Hematopoietic multipotent progenitor cell (in vitro differentiated cells): ENCODE data around the gene ADCY3. TPM values are rescaled to one million over a fixed set of nuclear protein-coding genes. Genes with fewer than 3 reads are reported as not detected.
A peak's percentile ranks its signal among the peaks of the same experiment; 100 is the strongest.

Experiments
- DNase-seq, 3 donors: peaks; one replicate each; pipeline ENCODE4 v3.0.0-alpha.2; 2011 to 2015; ENCODE audit warnings: low read depth in 2 of 3, low spot score in 2 of 3
- total RNA-seq: library from RNA; depleted of rRNA; stranded (reverse); fragments of >200 nt; gene quantifications from one replicate; pipeline ENCODE4 v1.2.3, GENCODE V29; 2012

The ADCY3 gene
- total RNA-seq, 1 donor = 74.9 TPM

DNA sequence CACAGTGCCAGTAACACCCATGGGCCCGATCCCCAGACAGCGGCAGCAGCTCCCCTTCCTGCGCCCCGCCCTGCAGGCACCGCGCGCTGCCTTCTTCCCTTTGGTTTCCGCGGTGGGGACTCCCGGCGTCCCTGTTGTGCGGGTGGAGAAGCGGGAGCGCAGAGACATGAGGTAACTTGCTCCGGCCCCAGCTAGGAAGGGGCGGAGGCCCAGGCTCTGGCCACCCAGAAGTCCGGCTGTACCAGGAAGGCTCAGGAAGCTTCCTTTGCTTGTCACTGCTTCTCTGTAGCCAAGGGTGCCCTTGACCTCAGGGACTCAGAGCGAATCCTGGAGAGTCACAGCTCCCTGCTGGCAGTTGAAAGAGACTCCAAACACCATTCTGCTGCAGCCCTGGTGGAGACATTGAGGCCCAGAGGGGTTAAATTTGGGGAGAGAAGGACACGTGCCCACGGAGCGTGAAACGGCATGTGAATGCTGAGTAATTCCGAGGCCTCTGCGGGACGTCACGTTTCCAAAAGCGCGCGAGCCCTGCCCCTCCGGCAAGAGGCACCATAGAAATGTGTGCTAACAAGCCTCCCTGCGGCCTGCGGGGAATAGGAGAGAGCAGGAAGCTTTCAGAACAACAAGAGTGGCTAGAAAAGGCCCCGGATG lies 6.7 kb upstream of the ADCY3 start:
- peak in 2 of 3 donors; percentile 39 to 60 for DNase-seq

DNA sequence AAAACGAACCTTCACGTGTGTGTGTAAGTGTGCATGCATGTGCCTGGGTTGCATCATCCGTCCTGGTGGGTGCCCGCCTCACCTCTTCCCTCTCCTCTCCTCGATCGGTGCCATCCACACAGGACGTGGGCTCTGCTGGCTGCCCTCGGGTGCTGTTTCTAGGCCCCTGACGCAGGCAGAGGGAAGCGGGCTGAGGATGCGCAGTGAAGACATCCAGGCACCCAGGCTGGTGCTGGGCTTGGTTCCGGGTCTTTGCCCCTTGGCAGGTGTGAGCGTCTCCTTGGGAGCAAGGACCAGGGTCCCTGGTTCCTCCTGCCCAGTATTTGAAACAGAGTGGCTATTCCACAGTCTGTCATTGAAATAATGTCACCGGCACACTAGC lies 6.2 kb upstream of the ADCY3 start:
- DNase-seq = no peak

DNA sequence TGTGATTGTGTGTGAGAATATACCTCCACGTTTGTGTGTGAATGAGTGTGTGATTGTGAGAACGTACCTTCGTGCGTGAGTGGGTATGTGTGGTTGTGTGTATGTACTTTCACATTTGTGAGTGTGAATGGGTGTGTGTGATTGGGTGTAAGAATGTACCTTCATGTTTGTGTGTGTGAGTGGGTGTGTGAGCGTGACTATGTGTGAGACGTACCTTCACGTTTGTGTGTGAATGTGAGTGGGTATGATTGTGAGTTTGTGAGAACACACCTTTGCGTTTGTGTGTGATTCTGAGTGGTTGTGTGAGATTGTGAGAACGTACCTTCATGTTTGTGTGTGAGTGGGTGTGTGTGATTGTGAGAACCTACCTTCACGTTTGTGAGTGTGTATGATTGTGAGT lies 5.8 kb upstream of the ADCY3 start:
- no peak for DNase-seq

DNA sequence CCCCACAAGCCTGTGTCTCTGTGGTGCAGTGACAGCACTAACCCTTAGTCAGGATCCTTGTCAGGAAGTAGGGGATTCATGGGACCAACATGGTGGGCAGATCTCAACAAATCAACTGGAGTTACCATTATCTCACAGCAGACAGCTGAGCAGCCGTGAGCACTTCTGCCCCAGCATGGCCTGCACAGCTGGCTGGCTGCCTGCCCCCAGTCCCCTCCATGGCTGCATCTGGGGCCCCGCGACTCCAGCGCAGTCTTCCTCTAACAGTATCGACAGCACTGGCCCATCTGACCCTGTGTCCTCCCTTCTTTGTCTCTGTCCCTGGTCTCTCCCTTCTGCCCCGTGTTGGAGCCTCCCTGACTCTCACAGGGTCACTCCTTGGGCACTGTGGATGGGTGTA lies 4.7 kb upstream of the ADCY3 start:
- no peak for DNase-seq

DNA sequence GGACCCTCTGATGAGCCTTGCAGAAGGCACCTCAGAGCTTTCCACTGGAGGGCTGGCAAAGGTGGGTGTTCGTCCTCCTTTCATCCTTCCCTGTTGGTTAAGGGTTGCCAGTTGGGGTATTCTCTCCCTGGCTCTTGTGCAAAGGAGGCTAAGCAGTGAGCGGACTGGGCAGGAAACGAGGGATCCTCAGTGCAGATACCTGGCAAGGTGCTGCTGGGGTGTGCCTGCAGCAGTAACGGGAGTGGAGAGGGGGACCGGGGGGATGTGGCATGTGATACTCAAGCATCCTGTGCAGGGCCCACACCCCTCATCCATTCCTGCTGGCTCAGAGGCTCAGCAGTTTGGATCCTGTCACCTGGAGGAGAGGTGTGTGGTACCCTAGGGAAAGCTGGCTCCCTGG lies 4.2 kb upstream of the ADCY3 start:
- no peak for DNase-seq

DNA sequence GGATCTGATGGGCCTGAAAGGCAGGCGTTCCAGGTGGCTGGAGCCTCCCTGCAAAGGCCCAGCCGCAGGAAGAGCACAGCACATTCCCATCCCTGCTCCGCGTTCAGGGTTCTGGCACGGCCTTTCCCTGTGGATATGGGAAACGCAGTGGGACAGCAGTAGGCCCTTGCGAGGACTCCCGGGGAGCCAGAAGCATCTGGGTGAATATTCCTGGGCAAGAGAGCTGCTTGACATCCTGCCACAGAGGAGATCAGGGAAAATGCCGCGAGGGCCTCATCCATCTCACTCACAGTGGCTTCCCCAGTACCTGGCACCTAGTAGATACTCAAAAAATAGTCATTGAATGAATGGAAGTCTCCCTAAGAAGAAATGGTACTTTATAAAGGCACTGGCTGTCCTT lies 3.1 kb upstream of the ADCY3 start:
- DNase-seq = no peak

DNA sequence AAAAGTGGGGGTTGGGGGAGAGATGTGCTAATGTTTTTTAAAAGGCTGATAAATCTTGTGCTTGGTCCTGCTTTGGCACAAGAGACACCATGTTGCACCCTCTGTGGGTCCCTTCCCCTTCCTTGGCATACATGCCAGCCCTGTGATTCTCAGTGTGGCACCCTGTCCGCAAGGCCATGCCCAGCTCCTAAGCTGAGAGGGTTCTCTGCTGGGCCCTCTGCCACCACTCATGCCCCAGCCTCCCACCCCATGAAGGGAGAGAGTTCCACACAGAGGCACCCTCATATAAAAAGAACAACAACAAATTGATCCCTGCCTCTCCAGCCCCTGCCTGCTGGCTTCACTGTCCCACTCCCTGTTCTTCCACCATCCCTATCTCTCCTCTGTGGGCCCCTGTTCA lies 2.5 kb upstream of the ADCY3 start:
- DNase-seq = no peak

DNA sequence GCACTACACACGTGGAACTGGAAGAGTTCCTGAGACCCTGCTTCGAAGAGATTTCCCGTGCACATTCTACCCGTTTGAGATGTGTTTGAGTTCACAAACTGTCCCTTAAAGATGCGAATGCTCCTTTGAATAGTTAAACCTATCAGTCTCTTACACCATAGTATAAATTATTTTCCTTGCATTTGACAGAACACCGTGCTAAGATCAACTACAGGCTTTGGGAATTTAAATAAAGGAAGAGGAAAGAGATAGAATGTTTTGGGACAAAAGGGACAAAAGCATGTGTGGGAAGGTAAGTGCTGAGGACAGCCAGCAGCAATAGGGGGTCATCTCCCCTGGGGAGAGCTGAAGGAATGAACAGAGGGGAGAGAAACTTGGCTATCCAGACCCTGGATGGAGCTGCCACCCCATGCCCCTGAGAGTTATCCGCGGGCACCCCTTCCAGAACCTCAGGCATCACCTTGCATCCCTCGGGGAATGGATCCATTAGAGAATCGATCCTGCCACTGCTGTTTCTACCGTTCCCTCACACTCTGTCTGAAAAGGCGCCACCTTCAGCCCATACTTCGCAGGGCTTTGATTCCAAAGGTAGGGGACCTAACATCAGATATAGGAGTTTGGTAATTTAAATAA lies 888 bp upstream of the ADCY3 start:
- peak in 1 of 3 donors; percentile 32 for DNase-seq

DNA sequence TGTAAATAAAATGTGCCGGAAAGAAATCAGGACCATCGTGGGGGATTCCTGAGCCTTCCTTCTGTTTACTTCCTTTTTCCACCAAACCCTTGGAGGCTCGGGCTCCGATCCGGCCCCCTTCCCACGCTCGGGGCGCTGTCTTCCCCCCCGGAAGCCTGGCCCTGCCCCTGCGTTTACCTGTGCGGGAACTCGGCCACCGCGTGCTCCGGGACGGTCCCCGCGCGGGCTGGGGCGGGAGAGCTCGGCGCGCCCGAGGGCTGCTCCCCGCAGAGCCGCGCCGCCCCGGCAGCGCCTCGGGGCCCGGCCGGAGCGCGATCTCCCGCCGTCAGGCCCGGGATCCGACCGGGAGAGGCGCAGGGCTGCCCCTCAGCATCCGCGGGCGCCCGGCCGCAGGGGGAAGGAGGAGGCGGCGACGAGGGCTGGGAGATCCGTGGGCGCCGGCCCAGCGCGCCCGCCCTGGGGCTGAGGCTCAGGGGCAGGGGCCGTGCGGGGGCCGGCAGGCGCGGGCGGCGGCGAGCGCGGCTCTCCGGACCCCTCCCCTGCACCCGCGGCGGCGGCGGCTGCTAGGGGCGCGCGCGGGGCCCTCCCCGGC lies 435 bp downstream of the ADCY3 start:
- no peak for DNase-seq

DNA sequence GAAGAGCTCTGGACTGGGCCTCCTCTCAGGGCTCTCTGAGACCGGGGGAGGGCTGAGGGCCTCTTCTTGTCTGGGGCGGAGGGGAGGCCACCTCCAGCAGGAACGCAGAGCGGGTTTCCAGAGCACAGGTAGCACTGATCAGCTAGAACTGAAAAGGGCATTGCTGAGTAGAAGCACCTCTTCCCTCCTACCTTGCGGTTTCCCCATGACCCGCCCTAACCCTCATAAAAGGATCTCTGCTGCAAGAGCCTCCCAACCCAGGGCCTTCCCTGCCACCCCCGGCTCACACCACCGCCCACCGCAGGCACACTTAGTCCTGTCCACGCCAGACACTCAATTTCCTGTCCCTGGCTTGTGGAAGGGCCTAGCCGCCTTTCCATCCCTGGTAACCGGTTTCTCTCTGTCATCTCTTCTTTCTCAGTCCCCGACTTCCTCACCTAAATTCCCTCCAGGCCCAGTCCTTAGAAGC lies 966 bp downstream of the ADCY3 start:
- peak in 1 of 3 donors; percentile 14 for DNase-seq

DNA sequence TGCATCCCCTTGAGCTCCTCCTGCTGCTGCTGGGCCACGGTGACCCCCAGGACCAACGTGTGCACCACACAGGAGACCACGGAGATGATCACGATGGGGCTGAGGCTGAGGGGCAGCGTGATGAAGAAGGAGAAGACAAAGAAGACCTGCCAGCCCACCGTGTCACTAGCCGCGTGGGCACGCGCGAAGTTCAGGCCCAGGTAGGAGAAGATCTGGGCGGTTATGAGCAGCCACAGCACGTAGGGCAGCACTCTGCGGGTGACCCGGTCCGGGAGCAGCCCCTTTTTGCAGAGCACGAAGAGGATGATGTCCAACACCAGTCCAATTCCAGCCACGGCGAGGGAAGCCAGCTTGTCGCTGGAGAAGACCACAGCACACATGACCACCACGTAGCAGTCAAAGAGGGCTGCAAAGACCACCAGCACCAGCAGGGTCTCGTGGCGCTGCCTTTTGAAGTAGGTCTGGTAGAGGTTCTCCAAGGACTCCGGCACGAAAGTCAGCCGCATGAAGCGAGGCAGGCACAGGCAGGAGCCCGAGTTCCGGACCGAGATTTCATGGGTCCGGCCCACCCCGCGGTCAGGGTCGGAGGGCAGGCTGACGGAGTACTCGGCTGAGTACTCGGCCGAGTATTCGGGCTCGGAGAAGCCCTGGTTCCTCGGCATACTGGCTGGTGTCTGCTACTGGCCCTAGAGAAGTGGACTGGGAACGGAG lies 1.6 kb downstream of the ADCY3 start:
- DNase-seq = no peak

DNA sequence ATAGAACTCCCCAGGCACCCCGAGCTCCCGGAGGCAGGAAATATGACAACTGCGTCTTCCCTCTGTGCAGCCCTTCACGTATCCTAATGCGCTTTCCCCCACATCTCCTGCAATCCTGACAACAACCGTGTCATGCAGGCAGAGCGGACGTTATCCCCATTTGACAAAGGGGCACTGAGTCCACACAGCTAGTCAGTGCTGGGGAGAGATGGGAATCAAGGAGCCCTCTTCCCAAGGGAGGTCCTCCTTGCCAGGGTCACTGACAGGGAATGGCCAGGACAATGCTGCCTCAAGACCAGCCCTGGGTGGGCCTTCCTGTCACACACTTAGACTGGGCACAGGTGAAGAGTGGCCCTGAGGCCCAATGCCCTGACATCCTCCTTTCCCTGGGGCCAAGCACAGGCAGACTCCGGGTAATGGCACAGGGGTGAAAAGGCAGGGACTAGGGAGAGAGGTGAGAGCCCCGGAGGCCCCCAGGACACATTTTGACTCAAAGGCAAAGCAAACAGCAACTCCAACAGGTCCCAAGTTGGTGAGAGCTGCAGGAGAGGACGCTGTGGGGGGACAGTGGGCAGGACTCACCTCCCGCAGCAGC lies 2.2 kb downstream of the ADCY3 start:
- no peak for DNase-seq

DNA sequence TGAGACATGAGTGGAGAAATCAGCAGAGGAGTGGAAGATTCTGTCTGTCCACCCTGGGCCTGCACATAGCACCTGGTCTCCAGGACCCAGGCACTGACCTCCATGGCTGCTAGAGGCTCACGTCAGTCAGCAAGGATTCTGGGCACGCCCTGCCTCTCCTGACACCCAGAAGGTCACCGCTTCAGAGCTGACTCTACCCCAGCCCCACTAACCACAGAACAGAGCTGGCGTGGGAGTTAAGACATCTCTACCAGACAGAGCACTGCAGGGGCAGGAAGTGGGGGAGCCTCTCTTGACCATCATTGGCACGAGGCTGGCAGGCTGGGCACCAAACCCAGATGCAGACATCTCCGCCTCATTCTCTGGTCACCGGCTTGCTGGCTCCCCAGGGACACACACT lies 3.0 kb downstream of the ADCY3 start:
- no peak for DNase-seq

DNA sequence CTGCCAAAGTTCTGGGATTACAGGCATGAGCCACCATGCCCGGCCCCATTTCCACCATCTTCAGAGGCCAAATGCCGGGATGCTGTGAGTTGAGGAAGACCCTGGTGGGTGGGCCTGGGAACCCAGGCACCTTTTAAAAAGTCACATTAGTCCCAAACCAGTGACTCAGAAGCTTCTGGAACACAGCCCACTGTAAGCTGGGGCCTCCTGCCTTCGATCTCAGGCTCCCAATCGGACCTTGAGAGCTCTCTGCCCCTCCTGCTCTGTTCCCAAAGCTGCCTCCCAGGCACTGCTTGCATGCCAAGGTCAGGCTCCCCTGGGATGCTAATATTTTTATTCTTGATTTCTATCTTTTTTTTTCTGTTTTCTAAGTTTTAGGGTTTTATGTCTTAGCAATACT lies 4.2 kb downstream of the ADCY3 start:
- no peak for DNase-seq

DNA sequence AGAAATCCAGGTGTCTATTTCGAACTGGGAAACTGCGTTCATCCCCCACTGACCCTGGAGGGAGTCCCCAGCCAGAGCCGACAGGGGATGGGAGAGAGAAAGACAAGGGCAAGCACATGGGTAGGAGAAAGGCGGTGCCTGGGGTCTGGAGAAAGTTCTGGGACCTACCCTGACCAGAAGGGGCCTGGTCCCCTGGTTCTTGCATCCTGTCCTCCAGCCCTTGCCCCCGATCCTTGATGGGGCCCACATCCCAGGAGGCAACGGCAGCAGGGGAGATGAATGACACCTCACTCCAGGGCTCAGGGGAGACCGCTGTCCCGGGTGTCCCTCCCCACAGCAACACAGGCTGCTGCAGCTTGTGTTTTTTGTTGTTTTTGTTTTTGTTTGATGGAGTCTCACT lies 4.9 kb downstream of the ADCY3 start:
- no peak for DNase-seq

DNA sequence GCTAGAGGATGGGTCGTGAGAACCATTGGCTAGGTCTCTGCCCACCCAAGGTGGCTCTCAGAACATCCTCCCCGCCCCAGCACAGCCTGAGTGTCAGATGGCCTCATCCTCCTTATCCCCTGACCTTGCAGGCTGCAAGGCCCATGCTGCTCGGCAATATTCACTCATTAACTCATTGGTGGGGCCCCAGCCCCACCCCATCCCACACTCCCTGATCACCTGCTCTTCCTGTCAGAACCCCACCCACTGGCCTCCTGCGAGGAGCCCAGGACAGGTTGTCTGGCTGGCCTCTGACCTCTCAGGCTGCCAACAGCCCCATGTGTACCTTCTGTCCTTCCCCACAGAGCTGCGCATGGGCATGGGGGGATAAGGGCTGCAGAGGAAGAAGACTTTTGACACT lies 5.3 kb downstream of the ADCY3 start:
- DNase-seq = no peak

DNA sequence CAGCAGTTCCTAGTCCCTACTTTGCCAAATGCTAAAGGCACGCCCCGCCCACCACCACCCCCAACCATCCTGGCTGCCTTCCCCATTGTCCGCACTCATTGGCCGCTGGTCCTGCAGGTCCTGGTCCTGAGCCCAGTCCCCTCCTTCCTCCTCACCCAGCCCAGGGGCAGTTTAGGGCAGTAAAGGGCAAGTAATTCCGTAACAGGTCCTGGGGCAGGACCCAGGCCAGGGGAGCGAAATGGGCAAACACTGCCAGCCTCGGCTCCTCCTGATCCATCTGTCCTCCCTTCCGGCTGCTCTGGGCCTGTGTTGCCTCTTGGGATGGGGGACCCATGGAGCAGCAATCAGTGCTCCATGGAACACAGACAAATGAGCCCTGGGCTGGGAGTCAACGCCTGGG lies 6.1 kb downstream of the ADCY3 start:
- DNase-seq = no peak

DNA sequence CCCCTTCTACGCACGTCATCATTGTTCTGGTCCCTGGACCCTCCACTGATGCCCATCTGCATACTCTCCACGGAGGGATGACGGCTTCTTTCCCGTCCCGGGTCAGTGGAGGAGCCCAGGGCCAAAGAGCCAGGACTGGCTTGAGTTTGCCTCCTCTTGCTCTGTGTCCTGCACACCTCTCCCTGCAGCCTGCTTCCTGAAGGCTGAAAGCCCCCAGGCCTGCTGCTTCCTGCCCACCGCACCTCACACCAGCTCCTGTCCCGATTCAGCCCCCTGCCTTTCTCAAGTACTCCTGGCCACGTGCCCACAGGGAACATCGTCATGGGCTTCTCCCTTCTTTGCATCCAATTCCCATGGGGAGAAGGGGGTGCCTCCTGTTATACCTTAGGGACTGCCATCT lies 7.1 kb downstream of the ADCY3 start:
- DNase-seq = no peak

DNA sequence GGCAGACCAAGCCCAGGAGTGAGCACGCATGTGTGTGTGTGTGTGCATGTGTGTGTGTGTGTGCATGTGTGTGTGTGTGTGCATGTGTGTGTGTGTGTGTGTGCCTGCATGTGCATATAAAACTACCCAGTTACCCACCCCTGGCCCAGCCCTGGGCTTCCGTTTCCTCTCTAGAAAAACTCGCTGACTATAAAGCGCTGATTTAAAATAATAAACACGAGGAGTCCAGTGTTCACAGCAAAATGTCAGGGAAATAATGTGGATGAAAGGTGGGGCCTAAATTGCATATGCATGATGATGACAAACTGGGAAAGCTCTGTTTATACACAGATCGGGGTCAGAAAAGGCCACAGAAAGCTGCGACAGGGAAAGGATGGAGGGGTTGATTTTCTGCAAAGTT lies 7.5 kb downstream of the ADCY3 start:
- no peak for DNase-seq

DNA sequence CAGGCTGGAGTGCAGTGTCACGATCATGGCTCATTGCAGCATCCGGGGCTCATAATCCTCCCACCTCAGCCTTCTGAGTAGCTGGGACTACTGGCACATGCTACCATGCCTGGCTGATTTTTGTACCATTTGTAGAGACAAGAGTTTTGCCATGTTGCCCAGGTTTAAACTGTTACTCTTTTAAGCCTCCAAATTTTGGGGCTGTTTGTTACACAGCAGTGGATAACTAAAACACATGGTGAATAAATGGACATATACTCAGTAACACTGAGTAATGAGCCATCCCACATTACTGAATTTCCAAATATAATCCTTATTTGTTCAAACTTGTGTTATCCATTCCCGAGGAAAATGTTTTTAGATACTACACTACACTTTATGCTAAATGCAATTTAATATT lies 9.8 kb downstream of the ADCY3 start:
- DNase-seq = no peak

DNA sequence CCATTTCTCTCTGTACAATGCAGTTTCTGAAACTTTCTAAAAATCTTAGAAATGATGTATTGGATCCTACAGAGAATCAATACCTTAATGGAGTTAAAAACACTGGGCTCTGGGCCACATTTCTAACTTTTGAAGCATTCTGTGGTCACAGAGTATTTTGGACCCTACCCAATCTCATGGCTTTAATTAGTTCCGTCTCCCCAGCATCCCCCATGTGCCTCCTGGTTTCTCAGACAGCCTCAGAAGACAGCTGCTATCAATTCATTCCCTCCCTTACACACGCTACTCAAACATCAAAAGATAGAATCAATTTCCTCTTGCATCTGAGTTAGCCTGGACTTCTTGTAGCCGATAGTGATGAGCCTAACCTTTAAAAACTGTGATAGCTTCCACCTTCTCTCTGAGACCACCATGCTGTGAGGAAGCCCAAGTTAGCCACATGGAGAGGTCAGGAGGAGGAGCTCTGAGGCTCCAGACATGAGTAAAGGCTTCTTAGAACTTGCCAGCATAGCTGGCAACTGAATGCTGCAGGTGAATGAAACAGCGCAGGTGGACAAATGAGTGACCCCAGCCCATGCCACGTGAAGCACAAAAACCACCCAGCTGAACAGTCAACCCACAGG lies 10.4 kb downstream of the ADCY3 start:
- DNase-seq = no peak
